Panc1 (cell line): Measurements from ENCODE around the gene HLA-F. TPM values are rescaled to one million over a fixed set of nuclear protein-coding genes. Genes with fewer than 3 reads are reported as not detected.

Source experiments
- ATAC-seq: fragments of 200-7000 bp; cut with Tn5 transposase; 2 replicates; pipeline ENCODE4 v1.9.1; 2020; ENCODE audit warnings: mild to moderate bottlenecking, moderate library complexity
- BruUV-seq: library from RNA; stranded (reverse); fragments of 400-500 nt; replicated peaks from 2 replicates; lab custom pipeline; 2021; lab: Mats Ljungman, UMichigan
- CTCF ChIA-PET: fragments of 300-600 bp; sonication (Branson Sonifier 250); formaldehyde crosslinking; loops from one replicate; lab custom pipeline; 2022; ENCODE audit warnings: antibody characterized with exemption; lab: Charles Lee
- POLR2A ChIA-PET: fragments of 300-600 bp; sonication (Branson Sonifier 250); formaldehyde crosslinking; loops from one replicate; lab custom pipeline; 2022; ENCODE audit warnings: antibody characterized with exemption; lab: Charles Lee
- DNase-seq: peaks from one replicate; pipeline ENCODE4 v3.0.0-alpha.2; 2010; ENCODE audit warnings: low read depth, low spot score
- H3K27ac ChIP-seq: 2 replicates; pipeline ENCODE4 v1.5.1; 2011; ENCODE audit warnings: mild to moderate bottlenecking, low read length, inconsistent platforms
- H3K27me3 ChIP-seq: fragments of 200-500 bp; sonication (Bioruptor generic); 2 replicates; pipeline ENCODE4 v1.6.0; 2014; ENCODE audit warnings: low read length, inconsistent platforms; ENCODE audit not compliant: control insufficient read depth, insufficient read depth
- H3K36me3 ChIP-seq: fragments of 200-500 bp; sonication (Bioruptor generic); 2 replicates; pipeline ENCODE4 v1.5.1; 2014; ENCODE audit warnings: inconsistent platforms, mild to moderate bottlenecking, low read length, moderate library complexity; ENCODE audit not compliant: control insufficient read depth, insufficient read depth
- H3K4me1 ChIP-seq: 2 replicates; pipeline ENCODE4 v1.5.1; 2011; ENCODE audit warnings: inconsistent platforms, mild to moderate bottlenecking, low read length, moderate library complexity; ENCODE audit not compliant: control insufficient read depth, insufficient read depth
- H3K4me3 ChIP-seq, 2 experiments: 2 replicates each; pipeline ENCODE4 v1.5.1; 2011 to 2012; ENCODE audit warnings: low read depth in 2 of 2, low read length in 2 of 2, mild to moderate bottlenecking in 2 of 2, inconsistent platforms in 1 of 2, moderate library complexity in 1 of 2
- H3K9me3 ChIP-seq: fragments of 200-500 bp; sonication (Bioruptor generic); 2 replicates; pipeline ENCODE4 v1.5.1; 2014; ENCODE audit warnings: low read depth, mild to moderate bottlenecking, inconsistent platforms, low read length, moderate library complexity; ENCODE audit not compliant: control insufficient read depth, insufficient read depth
- CTCF ChIP-seq: fragments of 450-650 bp; IDR thresholded peaks from 2 replicates; pipeline ENCODE4 v1.5.1; 2017; ENCODE audit warnings: mild to moderate bottlenecking
- POLR2AphosphoS5 ChIP-seq: IDR thresholded peaks from 2 replicates; pipeline ENCODE4 v1.6.1; 2012; ENCODE audit warnings: mild to moderate bottlenecking, low read depth, low read length, moderate library complexity
- TCF7L2 ChIP-seq: IDR thresholded peaks from 2 replicates; pipeline ENCODE4 v1.6.1; 2011; ENCODE audit warnings: mild to moderate bottlenecking, low read depth, low read length, inconsistent platforms
- in situ Hi-C: cut with HindIII; loops from 2 replicates; pipeline ENCODE4 v1.10.0; 2016; ENCODE audit warnings: low sequenced_read_pairs, low pct_unique_long_range_greater_than_20kb
- intact Hi-C: fragments of 100-400 bp; cut with micrococcal nuclease; formaldehyde crosslinking; loops from one replicate; pipeline ENCODE4 v1.10.0; 2022; ENCODE audit not compliant: unreplicated experiment
- total RNA-seq: library from RNA; stranded (reverse); gene quantifications from one replicate; pipeline ENCODE4 v1.2.1, GENCODE V29; 2021; ENCODE audit not compliant: unreplicated experiment
- TF ChIP-seq, protein P1 (sequence below), 2 experiments: IDR thresholded peaks; 2 replicates each; pipeline ENCODE4 v1.6.1; 2011 to 2012; ENCODE audit warnings: low read depth in 2 of 2, control low read depth in 1 of 2, low read length in 1 of 2, mild to moderate bottlenecking in 1 of 2, moderate library complexity in 1 of 2; ENCODE audit not compliant: insufficient read depth in 1 of 2

The HLA-F gene
- total RNA-seq, 1 experiment from 2014 or later = 7.5 TPM

DNA sequence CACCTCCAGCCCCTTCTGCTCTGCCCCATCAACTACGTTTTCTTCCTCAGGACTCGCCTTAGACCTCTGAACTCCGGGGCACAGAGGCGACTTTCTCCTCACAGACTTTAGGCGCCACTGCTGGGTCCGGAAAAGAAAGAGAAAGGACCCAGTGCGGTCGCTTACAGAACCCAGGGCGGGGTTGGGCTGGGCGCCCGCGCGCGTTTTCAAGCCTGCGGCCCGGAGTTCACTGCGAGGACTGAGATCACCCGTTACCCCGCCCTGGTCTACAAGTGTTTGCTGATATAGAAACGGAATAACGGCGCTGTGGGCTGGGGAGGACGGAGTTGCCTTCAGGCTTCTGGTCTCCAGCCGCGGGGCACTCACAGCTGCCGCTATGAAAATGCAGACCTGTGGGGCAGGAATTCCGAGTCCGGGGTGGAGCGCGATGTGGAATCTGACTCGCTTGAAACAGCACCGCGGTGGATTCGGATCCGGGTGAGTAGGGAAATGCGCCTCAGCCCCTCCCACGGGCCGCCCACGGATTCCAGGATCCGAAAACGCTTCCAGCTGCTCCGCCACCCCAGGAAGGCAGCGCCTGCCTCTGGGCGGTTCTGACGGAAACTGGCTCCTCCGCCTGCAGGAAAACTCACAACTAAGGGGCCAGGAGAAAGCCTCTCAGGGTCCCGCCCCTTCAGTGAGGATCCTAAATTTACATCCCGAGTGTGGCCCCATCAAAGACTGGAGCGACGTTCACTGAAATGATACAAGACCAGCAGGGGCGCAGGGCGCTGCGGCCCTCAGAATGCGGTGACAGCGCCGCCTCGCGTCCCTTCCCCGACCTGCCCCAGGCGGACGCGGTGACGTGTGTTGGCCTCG is 29.4 kb downstream of the HLA-F start:
- peaks cover 4% of the 10 kb centered on the region; the same call in 1 of the 2 replicates for H3K4me1 ChIP-seq
- intact Hi-C loops (loop anchor here (5.0 kb wide), 1 partner anchor 50 kb away; no protein-coding TSS in a partner anchor), in situ Hi-C loops (no loop called here)
- no peaks in the 10 kb centered on the region; the same call in none of the 2 replicates for H3K27me3 ChIP-seq
- BruUV-seq = no TSS peak
- ChIA-PET POLR2A (interaction anchor here (0.7 kb wide), 1 partner anchor 86 kb away, joined by 3 read pairs; no protein-coding TSS in a partner anchor), CTCF (no interaction called here)
- no peaks in the 10 kb centered on the region for H3K36me3 ChIP-seq
- H3K9me3 ChIP-seq = no peaks in the 10 kb centered on the region
- no peak overlapping the region; the same call in 1 of the 2 replicates for H3K27ac ChIP-seq
- ATAC-seq (peak; percentile 88), DNase-seq (peak; percentile 73)
- TF ChIP-seq TCF7L2 (peak; percentile 91), POLR2AphosphoS5 (no peak), CTCF (peak; percentile 99)
- peak overlapping the region; percentile 46 to 67 for H3K4me3 ChIP-seq

- no peak for DNase-seq
- Histone ChIP-seq H3K4me3 (peak overlapping the region; percentile 46 to 67; a peak in 3 of 4 replicates), H3K27ac (no peak overlapping the region), H3K27me3 (no peaks in the 10 kb centered on the region; the same call in none of the 2 replicates), H3K9me3 (no peaks in the 10 kb centered on the region), H3K36me3 (no peaks in the 10 kb centered on the region), H3K4me1 (peaks cover 4% of the 10 kb centered on the region; the same call in 1 of the 2 replicates)
- BruUV-seq = no TSS peak
- POLR2A ChIA-PET = interaction anchor here (0.7 kb wide), 1 partner anchor 87 kb away, joined by 3 read pairs; no protein-coding TSS in a partner anchor
- intact Hi-C loops (loop anchor here (5.0 kb wide), 1 partner anchor 51 kb away; no protein-coding TSS in a partner anchor), in situ Hi-C loops (no loop called here)
- no peak; the same call in 1 of the 2 replicates for TF ChIP-seq CTCF
- TF ChIP-seq TCF7L2 = no peak
- TF ChIP-seq, protein P1, sequence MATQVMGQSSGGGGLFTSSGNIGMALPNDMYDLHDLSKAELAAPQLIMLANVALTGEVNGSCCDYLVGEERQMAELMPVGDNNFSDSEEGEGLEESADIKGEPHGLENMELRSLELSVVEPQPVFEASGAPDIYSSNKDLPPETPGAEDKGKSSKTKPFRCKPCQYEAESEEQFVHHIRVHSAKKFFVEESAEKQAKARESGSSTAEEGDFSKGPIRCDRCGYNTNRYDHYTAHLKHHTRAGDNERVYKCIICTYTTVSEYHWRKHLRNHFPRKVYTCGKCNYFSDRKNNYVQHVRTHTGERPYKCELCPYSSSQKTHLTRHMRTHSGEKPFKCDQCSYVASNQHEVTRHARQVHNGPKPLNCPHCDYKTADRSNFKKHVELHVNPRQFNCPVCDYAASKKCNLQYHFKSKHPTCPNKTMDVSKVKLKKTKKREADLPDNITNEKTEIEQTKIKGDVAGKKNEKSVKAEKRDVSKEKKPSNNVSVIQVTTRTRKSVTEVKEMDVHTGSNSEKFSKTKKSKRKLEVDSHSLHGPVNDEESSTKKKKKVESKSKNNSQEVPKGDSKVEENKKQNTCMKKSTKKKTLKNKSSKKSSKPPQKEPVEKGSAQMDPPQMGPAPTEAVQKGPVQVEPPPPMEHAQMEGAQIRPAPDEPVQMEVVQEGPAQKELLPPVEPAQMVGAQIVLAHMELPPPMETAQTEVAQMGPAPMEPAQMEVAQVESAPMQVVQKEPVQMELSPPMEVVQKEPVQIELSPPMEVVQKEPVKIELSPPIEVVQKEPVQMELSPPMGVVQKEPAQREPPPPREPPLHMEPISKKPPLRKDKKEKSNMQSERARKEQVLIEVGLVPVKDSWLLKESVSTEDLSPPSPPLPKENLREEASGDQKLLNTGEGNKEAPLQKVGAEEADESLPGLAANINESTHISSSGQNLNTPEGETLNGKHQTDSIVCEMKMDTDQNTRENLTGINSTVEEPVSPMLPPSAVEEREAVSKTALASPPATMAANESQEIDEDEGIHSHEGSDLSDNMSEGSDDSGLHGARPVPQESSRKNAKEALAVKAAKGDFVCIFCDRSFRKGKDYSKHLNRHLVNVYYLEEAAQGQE (IDR thresholded peaks at IDR 0.05; ENCODE audit: insufficient read depth in 1 of 2, low read depth in 2 of 2, low read length in 1 of 2) = no peak
- no peak for TF ChIP-seq POLR2AphosphoS5
- ATAC-seq = no peak
- CTCF ChIA-PET = no interaction called here
Observed at GRCh38 chr6:29753309-29753644, 30.0 kb downstream of the HLA-F start.
